Trophoblast cell (in vitro differentiated cells and primary cell): ENCODE data around the gene DYRK3.

Experiments used
- DNase-seq, 2 donors: peaks; one replicate each; pipeline ENCODE4 v3.0.0-alpha.2; 2016
- H2AFZ ChIP-seq: 2 replicates; pipeline ENCODE4 v1.6.1; 2013; ENCODE audit warnings: low read length, moderate library complexity, mild to moderate bottlenecking; ENCODE audit not compliant: insufficient read depth, poor library complexity
- H2AK5ac ChIP-seq: 2 replicates; pipeline ENCODE4 v1.6.1; 2013; ENCODE audit warnings: mild to moderate bottlenecking, low read length
- H2BK120ac ChIP-seq: 2 replicates; pipeline ENCODE4 v1.6.1; 2013; ENCODE audit warnings: low read length, mild to moderate bottlenecking, moderate library complexity; ENCODE audit not compliant: insufficient read depth, poor library complexity
- H2BK12ac ChIP-seq: 2 replicates; pipeline ENCODE4 v1.6.1; 2013; ENCODE audit warnings: mild to moderate bottlenecking, low read length, moderate library complexity
- H2BK5ac ChIP-seq: 2 replicates; pipeline ENCODE4 v1.6.1; 2013; ENCODE audit warnings: low read length, low read depth, moderate library complexity, mild to moderate bottlenecking; ENCODE audit not compliant: poor library complexity
- H3K14ac ChIP-seq: 2 replicates; pipeline ENCODE4 v1.6.1; 2013; ENCODE audit warnings: mild to moderate bottlenecking, low read length
- H3K18ac ChIP-seq: 2 replicates; pipeline ENCODE4 v1.6.1; 2013; ENCODE audit warnings: mild to moderate bottlenecking, low read length
- H3K23ac ChIP-seq: 2 replicates; pipeline ENCODE4 v1.6.1; 2013; ENCODE audit warnings: low read length
- H3K27ac ChIP-seq: 2 replicates; pipeline ENCODE4 v1.5.1; 2013; ENCODE audit warnings: low read depth, mild to moderate bottlenecking, inconsistent platforms, low read length, moderate library complexity
- H3K27me3 ChIP-seq: 2 replicates; pipeline ENCODE4 v1.6.1; 2013; ENCODE audit warnings: inconsistent platforms, mild to moderate bottlenecking, low read length, moderate library complexity; ENCODE audit not compliant: insufficient read depth
- H3K36me3 ChIP-seq, 2 experiments: 1 replicate in 1 of 2; 2 replicates in 1 of 2; pipeline ENCODE4 v1.6.1; 2013; ENCODE audit warnings: low read length in 2 of 2, mild to moderate bottlenecking in 2 of 2, moderate library complexity in 1 of 2; ENCODE audit not compliant: insufficient read depth in 2 of 2, control insufficient read depth in 1 of 2
- H3K4ac ChIP-seq: 2 replicates; pipeline ENCODE4 v1.6.1; 2013; ENCODE audit warnings: low read depth, mild to moderate bottlenecking, low read length, moderate library complexity
- H3K4me1 ChIP-seq, 2 experiments: 1 replicate in 1 of 2; 2 replicates in 1 of 2; pipeline ENCODE4 v1.6.1; 2013; ENCODE audit warnings: low read length in 2 of 2, mild to moderate bottlenecking in 2 of 2, moderate library complexity in 1 of 2; ENCODE audit not compliant: insufficient read depth in 2 of 2, control insufficient read depth in 1 of 2
- H3K4me2 ChIP-seq: 2 replicates; pipeline ENCODE4 v1.6.1; 2013; ENCODE audit warnings: inconsistent platforms, mild to moderate bottlenecking, low read length, moderate library complexity
- H3K4me3 ChIP-seq: 2 replicates; pipeline ENCODE4 v1.5.1; 2013; ENCODE audit warnings: mild to moderate bottlenecking, low read depth, low read length, inconsistent platforms
- H3K79me1 ChIP-seq: one replicate; pipeline ENCODE4 v1.6.1; 2013; ENCODE audit warnings: low read length
- H3K79me2 ChIP-seq: 2 replicates; pipeline ENCODE4 v1.6.1; 2013; ENCODE audit warnings: low read length, mild to moderate bottlenecking; ENCODE audit not compliant: control insufficient read depth, insufficient read depth, poor library complexity
- H3K9ac ChIP-seq: 2 replicates; pipeline ENCODE4 v1.6.1; 2013; ENCODE audit warnings: mild to moderate bottlenecking, low read length
- H3K9me3 ChIP-seq: 2 replicates; pipeline ENCODE4 v1.6.1; 2013; ENCODE audit warnings: low read depth, mild to moderate bottlenecking, control low read depth, inconsistent platforms, low read length; ENCODE audit not compliant: insufficient read depth
- H4K12ac ChIP-seq: 2 replicates; pipeline ENCODE4 v1.6.1; 2013; ENCODE audit warnings: low read depth, mild to moderate bottlenecking, low read length, moderate library complexity
- H4K8ac ChIP-seq: 2 replicates; pipeline ENCODE4 v1.6.1; 2013; ENCODE audit warnings: low read depth, mild to moderate bottlenecking, low read length, moderate library complexity
- H4K91ac ChIP-seq: one replicate; pipeline ENCODE4 v1.6.1; 2013; ENCODE audit warnings: low read depth, mild to moderate bottlenecking, low read length, moderate library complexity
- WGBS: extraction: QIAGEN DNeasy Blood & Tissue Kit; methylation state at CpG from one replicate; pipeline ENCODE4 v1.1.7; 2013; ENCODE audit warnings: missing lambda C conversion rate; ENCODE audit not compliant: insufficient read length, insufficient coverage; ENCODE audit errors: extremely low coverage; 5-methylcytosine and 5-hydroxymethylcytosine counted together

The DYRK3 gene

DNA sequence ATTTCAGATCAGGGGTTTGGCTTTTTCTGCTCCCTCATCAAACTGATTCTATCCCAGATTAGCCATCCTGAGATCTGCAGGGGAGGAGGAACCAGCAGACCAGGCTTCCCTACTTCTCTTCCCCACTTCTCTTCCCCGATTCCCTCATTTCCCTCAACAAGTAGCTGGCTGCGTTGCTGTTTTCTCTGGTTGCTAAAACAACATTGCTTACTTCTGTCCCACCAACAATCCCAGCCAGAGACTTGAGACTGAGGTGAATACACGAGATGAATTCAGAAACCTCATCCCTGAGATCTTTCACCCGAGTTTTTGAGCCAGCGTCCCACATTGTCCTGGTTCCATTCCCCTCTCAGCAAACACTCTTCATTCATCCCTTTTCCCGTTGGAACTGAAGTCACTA is 22.4 kb downstream of the DYRK3 start:
- Histone ChIP-seq H3K27ac (no peak overlapping the region), H4K8ac (no peak overlapping the region), H3K9ac (no peak overlapping the region), H2BK120ac (no peak overlapping the region), H3K4me3 (no peak overlapping the region), H3K4me2 (no peak overlapping the region), H3K79me2 (no peaks in the 10 kb centered on the region), H3K36me3 (no peaks in the 10 kb centered on the region), H2BK12ac (no peak overlapping the region), H3K4ac (no peak overlapping the region), H3K27me3 (peaks cover 5% of the 10 kb centered on the region), H2BK5ac (no peak overlapping the region), H2AK5ac (no peak overlapping the region), H3K79me1 (no peaks in the 10 kb centered on the region), H3K9me3 (peaks cover 1% of the 10 kb centered on the region), H2AFZ (no peak overlapping the region), H4K91ac (no peak overlapping the region), H3K23ac (no peak overlapping the region), H3K14ac (no peak overlapping the region), H4K12ac (no peak overlapping the region), H3K18ac (no peak overlapping the region), H3K4me1 (no peaks in the 10 kb centered on the region)
- WGBS = no CpG with 5 or more reads among the region's 6 CpGs
- no peak for DNase-seq

DNA sequence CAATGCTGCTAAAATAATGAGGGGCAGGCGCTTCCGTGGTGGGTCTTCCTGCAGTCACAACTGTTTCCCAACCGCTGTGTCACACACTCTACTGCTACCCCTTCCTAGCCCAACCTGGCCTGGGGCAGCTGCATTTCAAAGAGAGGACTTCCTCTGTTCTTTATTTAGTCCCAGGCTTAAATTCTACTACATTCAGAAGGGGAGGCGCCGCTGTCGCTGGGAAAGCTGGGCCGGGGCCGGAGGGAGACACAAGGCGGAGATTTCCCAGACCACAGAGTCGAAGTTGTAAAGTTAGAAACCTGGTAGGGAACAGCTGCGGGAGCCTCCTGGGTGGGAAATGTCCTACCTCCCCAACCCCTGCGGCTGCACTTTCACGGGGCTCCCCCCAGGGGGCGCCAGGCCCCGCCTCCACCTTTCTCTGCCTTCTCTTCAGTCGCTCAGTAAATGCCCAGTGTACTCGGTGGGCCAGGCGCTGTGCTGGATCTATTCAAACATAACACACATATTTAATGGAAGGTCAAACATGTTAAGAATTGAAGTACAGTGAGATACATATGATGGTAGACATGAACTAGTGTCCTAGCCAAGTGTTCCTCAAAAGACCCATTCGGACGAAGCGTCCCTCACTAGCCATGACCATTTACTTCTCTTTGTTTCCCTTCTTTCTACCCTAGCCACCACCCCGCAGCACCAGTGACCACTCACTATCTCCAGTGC is 23.1 kb downstream of the DYRK3 start:
- WGBS = no CpG with 5 or more reads among the region's 22 CpGs
- peak in 1 of 2 donors; percentile 44 for DNase-seq
- H2BK12ac ChIP-seq = no peak overlapping the region

DNA sequence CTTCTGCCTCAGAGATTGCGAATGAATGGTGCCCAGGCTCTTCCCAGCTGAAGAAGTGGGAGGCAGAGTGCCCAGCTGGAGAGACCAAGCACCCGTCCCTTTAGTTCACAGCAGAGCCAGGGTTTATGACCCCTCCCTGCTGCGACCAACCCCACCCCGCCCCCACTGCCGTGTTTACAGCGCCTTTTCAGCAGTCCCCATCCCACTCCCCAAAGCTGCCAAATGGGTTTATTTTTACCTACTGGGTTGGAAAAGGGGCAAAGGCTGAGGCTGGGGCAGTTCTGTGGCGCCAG is 23.6 kb downstream of the DYRK3 start:
- Histone ChIP-seq H3K27me3 (peaks cover 5% of the 10 kb centered on the region), H3K79me2 (no peaks in the 10 kb centered on the region), H3K18ac (no peak overlapping the region), H4K91ac (no peak overlapping the region), H3K9me3 (peaks cover 1% of the 10 kb centered on the region), H4K12ac (no peak overlapping the region), H3K14ac (no peak overlapping the region), H3K4me2 (no peak overlapping the region), H2BK5ac (no peak overlapping the region), H2BK12ac (no peak overlapping the region), H2BK120ac (no peak overlapping the region), H3K4me3 (no peak overlapping the region), H3K4ac (no peak overlapping the region), H3K9ac (no peak overlapping the region), H2AFZ (no peak overlapping the region), H3K79me1 (no peaks in the 10 kb centered on the region), H3K27ac (no peak overlapping the region), H3K36me3 (no peaks in the 10 kb centered on the region), H3K4me1 (no peaks in the 10 kb centered on the region), H4K8ac (no peak overlapping the region), H2AK5ac (no peak overlapping the region), H3K23ac (no peak overlapping the region)
- no peak for DNase-seq
- WGBS = no CpG with 5 or more reads among the region's 7 CpGs

More for the DNA sequence above, 23.1 kb downstream of the DYRK3 start:
- no peaks in the 10 kb centered on the region for H3K36me3 ChIP-seq
- H3K14ac ChIP-seq = no peak overlapping the region
- no peak overlapping the region for H3K4me2 ChIP-seq
- no peak overlapping the region for H3K23ac ChIP-seq
- H4K12ac ChIP-seq = no peak overlapping the region
- H2BK5ac ChIP-seq = no peak overlapping the region
- H3K79me2 ChIP-seq = no peaks in the 10 kb centered on the region
- no peak overlapping the region for H3K4me3 ChIP-seq
- no peak overlapping the region for H3K9ac ChIP-seq
- no peak overlapping the region for H3K4ac ChIP-seq
- H3K4me1 ChIP-seq = no peaks in the 10 kb centered on the region
- no peak overlapping the region for H3K27ac ChIP-seq
- H2AK5ac ChIP-seq = no peak overlapping the region
- H4K8ac ChIP-seq = no peak overlapping the region
- H2BK120ac ChIP-seq = no peak overlapping the region
- peaks cover 5% of the 10 kb centered on the region for H3K27me3 ChIP-seq
- H3K18ac ChIP-seq = no peak overlapping the region
- no peak overlapping the region for H2AFZ ChIP-seq
- H3K9me3 ChIP-seq = peaks cover 1% of the 10 kb centered on the region
- H3K79me1 ChIP-seq = no peaks in the 10 kb centered on the region
- no peak overlapping the region for H4K91ac ChIP-seq

DNA sequence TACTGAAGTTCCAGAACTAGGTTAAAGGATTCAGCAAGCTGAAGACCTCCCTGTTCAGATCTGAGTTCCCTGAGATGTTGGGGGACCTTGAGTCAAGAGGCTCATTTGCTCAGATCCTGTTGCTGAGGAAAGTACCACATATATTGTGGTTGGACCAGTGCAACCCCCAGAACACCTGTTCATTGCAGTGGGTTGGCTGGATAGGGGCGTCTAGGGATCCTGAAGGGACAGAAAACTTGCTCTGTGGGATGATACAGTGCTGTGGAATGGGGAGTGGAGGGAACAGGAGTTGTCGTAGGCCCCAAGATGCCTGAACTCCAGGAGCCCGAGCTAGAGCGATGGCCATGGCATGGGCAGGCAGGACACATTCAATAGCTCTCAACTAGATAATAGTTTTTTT is 24.8 kb downstream of the DYRK3 start:
- Histone ChIP-seq H3K27me3 (peaks cover 5% of the 10 kb centered on the region), H2BK5ac (no peak overlapping the region), H3K9ac (no peak overlapping the region), H3K79me2 (no peaks in the 10 kb centered on the region), H3K27ac (no peak overlapping the region), H4K8ac (no peak overlapping the region), H3K4me1 (no peaks in the 10 kb centered on the region), H3K9me3 (peaks cover 1% of the 10 kb centered on the region), H2AFZ (no peak overlapping the region), H3K36me3 (no peaks in the 10 kb centered on the region), H3K18ac (no peak overlapping the region), H2AK5ac (no peak overlapping the region), H3K4me2 (no peak overlapping the region), H3K4me3 (no peak overlapping the region), H3K23ac (no peak overlapping the region), H4K12ac (no peak overlapping the region), H4K91ac (no peak overlapping the region), H2BK120ac (no peak overlapping the region), H3K79me1 (no peaks in the 10 kb centered on the region), H2BK12ac (no peak overlapping the region), H3K14ac (no peak overlapping the region), H3K4ac (no peak overlapping the region)
- WGBS = no CpG with 5 or more reads among the region's 4 CpGs
- DNase-seq = no peak
